Nephron (organoid): Measurements from ENCODE around the gene IDI1.

Experiments
- H3K27ac Mint-ChIP-seq, 3 experiments: 2 replicates each; pipeline ENCODE4 v1.8.0; 2020; ENCODE audit warnings: mixed read lengths in 3 of 3, mild to moderate bottlenecking in 2 of 3, moderate library complexity in 1 of 3
- H3K27me3 Mint-ChIP-seq: 2 replicates; pipeline ENCODE4 v1.8.0; 2021; ENCODE audit warnings: low read depth, mild to moderate bottlenecking, moderate library complexity, mixed read lengths
- H3K36me3 Mint-ChIP-seq: 2 replicates; pipeline ENCODE4 v1.8.0; 2020; ENCODE audit warnings: low read depth, mixed read lengths
- H3K4me1 Mint-ChIP-seq: 2 replicates; pipeline ENCODE4 v1.8.0; 2020; ENCODE audit warnings: mixed read lengths
- H3K4me3 Mint-ChIP-seq, 3 experiments: 2 replicates each; pipeline ENCODE4 v1.8.0; 2020; ENCODE audit warnings: mild to moderate bottlenecking in 3 of 3, mixed read lengths in 3 of 3, moderate library complexity in 2 of 3
- H3K9me3 Mint-ChIP-seq: 2 replicates; pipeline ENCODE4 v1.8.0; 2020; ENCODE audit warnings: mixed read lengths
- TF ChIP-seq, protein P1 (sequence below), 3 experiments: fragments of 200-600 bp; sonication (generic); IDR thresholded peaks; one replicate each; pipeline ENCODE4 v1.5.0; 2021; ENCODE audit warnings: antibody characterized with exemption in 3 of 3; ENCODE audit not compliant: unreplicated experiment in 3 of 3

The IDI1 gene

DNA sequence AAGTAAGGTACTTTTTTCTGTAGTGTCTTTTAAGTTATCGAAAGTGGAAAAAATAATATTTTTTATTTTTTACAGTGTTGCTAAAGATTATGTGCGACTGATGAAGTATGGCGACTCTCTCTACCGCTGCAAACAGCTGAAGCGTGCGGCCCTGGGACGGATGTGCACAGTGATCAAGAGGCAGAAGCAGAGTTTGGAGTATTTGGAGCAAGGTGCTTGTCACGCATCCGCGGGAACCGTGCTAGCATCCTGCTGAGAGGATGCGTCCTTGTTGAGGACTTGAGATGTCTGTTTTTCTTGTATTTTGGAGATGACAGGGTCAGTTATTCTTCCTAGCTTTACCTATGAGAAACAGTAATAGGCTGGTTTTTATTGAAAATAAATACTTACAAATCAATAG lies 52.9 kb downstream of the IDI1 start:
- Mint-ChIP-seq H3K9me3 (peaks cover 6% of the 10 kb centered on the region), H3K4me1 (peaks cover 4% of the 10 kb centered on the region), H3K36me3 (peaks cover 84% of the 10 kb centered on the region), H3K27me3 (no peaks in the 10 kb centered on the region), H3K4me3 (no peak overlapping the region), H3K27ac (no peak overlapping the region)
- TF ChIP-seq, protein P1, sequence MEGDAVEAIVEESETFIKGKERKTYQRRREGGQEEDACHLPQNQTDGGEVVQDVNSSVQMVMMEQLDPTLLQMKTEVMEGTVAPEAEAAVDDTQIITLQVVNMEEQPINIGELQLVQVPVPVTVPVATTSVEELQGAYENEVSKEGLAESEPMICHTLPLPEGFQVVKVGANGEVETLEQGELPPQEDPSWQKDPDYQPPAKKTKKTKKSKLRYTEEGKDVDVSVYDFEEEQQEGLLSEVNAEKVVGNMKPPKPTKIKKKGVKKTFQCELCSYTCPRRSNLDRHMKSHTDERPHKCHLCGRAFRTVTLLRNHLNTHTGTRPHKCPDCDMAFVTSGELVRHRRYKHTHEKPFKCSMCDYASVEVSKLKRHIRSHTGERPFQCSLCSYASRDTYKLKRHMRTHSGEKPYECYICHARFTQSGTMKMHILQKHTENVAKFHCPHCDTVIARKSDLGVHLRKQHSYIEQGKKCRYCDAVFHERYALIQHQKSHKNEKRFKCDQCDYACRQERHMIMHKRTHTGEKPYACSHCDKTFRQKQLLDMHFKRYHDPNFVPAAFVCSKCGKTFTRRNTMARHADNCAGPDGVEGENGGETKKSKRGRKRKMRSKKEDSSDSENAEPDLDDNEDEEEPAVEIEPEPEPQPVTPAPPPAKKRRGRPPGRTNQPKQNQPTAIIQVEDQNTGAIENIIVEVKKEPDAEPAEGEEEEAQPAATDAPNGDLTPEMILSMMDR (IDR thresholded peaks at IDR 0.05; ENCODE audit: unreplicated experiment in 3 of 3): no peak

DNA sequence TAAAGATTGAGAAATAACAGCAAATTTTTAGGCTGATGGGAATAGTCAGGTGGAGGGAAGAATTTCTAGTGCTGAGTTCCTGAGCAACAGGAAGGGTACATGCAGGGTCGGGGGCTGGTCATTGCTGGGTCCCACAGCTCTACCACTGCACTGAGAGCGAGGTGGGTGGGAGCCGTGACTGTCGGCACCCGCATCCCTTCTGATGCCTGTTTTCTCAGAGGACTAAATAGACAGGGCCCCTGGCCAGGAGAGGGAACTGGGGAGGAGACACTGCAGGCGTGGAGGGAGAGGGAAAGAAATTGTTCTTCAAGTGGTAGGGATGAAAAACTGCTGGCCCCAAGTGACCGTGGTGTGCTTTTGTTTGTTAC lies 53.4 kb downstream of the IDI1 start:
- no peak overlapping the region for H3K27ac Mint-ChIP-seq
- H3K4me1 Mint-ChIP-seq: peaks cover 9% of the 10 kb centered on the region
- no peaks in the 10 kb centered on the region for H3K27me3 Mint-ChIP-seq
- peaks cover 84% of the 10 kb centered on the region for H3K36me3 Mint-ChIP-seq
- peaks cover 1% of the 10 kb centered on the region for H3K9me3 Mint-ChIP-seq
- TF ChIP-seq, protein P1 (IDR thresholded peaks at IDR 0.05; ENCODE audit: unreplicated experiment in 3 of 3): no peak
- no peak overlapping the region for H3K4me3 Mint-ChIP-seq

DNA sequence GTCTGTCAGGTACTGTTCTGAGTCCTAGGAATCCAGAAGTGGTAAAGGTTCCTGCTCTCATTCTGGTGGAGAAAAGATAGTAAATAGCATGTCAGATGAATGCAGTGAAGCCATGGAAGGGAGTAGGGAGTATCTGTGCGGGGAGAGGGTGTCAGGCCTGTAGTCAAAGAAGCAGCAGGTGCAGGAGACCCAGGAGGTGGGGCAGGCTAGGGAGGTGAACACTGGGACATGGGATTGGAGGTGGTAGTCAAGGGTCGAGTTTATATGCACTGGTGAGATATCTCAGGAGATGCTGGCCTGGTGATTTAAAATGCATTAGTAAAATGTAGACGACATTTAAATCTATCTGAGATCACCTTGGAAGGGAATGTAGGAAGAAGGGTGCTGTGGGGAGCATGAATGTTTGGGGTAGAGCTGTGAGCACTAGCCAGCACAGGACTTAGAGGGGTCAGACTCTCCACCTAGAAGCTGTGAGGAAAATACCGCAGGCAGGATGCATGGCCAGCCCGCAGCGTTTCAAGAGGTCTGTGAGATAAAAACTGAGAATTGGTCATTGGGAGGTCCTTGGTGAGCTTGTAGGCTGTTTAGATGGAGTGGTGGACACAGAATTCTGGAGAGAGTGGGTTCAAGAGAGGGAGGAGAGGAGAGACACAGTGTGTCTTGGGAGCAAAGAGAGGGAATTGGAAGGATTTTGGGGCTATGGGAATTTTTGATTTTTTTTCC lies 53.9 kb downstream of the IDI1 start:
- H3K36me3 Mint-ChIP-seq: peaks cover 82% of the 10 kb centered on the region
- no peaks in the 10 kb centered on the region for H3K9me3 Mint-ChIP-seq
- no peak overlapping the region for H3K4me3 Mint-ChIP-seq
- H3K27me3 Mint-ChIP-seq: no peaks in the 10 kb centered on the region
- no peak overlapping the region for H3K27ac Mint-ChIP-seq
- TF ChIP-seq, protein P1 (IDR thresholded peaks at IDR 0.05; ENCODE audit: unreplicated experiment in 3 of 3): no peak
- H3K4me1 Mint-ChIP-seq: peaks cover 12% of the 10 kb centered on the region

DNA sequence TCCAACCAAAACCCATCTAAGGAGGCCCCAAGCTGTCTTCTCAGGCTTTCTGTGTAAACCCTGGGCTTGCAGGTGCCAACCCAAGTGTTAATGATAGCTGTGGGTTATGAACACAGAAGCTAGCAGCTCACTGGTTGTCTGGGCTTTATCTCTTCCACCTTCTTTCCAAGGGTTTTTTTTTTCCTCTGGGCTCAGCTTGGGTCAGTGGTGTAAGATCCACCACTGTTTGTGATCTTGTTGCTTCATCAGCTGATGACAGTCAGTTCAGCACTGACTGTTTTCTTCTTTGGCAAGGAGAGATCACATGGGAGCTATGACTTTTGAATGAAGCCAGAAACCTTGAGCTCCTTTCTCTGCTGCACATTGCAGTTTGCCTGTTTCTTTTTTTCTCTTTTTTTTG lies 56.0 kb downstream of the IDI1 start:
- TF ChIP-seq, protein P1 (IDR thresholded peaks at IDR 0.05; ENCODE audit: unreplicated experiment in 3 of 3): no peak
- H3K27ac Mint-ChIP-seq: no peak overlapping the region
- H3K36me3 Mint-ChIP-seq: peaks cover 64% of the 10 kb centered on the region
- no peaks in the 10 kb centered on the region for H3K9me3 Mint-ChIP-seq
- H3K4me3 Mint-ChIP-seq: no peak overlapping the region
- H3K27me3 Mint-ChIP-seq: no peaks in the 10 kb centered on the region
- peaks cover 21% of the 10 kb centered on the region for H3K4me1 Mint-ChIP-seq

DNA sequence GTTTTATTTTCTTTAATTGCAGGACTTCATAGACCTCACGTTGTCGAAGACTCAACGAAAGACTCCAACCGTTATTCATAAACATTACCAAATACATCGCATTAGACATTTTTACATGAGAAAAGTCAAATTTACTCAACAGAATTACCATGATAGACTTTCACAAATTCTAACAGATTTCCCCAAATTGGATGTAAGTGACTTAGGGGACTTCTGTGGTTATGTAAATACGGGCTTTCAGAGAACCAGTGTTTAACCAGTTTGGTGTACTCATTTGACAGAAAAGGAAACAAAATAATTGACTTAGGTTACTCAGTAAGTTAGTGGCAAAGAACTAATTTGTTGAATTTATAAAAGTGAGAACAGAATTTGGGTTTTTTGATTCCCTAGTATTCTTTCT lies 56.5 kb downstream of the IDI1 start:
- Mint-ChIP-seq H3K27ac (no peak overlapping the region), H3K4me3 (no peak overlapping the region), H3K36me3 (peaks cover 60% of the 10 kb centered on the region), H3K27me3 (no peaks in the 10 kb centered on the region), H3K4me1 (peaks cover 23% of the 10 kb centered on the region), H3K9me3 (no peaks in the 10 kb centered on the region)
- TF ChIP-seq, protein P1 (IDR thresholded peaks at IDR 0.05; ENCODE audit: unreplicated experiment in 3 of 3): no peak

DNA sequence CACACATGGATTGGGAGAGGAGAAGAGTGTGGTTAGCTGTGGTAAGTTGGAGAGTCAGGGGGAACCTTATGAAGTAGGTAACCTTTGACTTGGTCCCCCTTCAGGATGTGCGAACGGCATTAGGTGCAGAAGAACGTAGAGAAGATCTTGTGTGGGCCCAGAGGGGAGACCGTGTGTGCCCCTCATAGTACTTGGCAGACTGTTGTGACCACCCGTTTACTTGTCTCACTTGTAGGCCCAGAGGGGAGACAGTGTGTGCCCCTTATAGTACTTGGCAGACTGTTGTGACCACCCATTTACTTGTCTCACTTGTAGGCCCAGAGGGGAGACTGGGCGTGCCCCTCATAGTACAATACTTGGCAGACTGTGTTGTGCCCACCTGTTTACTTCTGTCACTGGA lies 58.1 kb downstream of the IDI1 start:
- H3K4me3 Mint-ChIP-seq: peak overlapping the region; percentile 54 to 75 (median 70)
- TF ChIP-seq, protein P1 (IDR thresholded peaks at IDR 0.05; ENCODE audit: unreplicated experiment in 3 of 3): no peak
- no peaks in the 10 kb centered on the region for H3K27me3 Mint-ChIP-seq
- peaks cover 46% of the 10 kb centered on the region for H3K36me3 Mint-ChIP-seq
- H3K4me1 Mint-ChIP-seq: peaks cover 31% of the 10 kb centered on the region
- no peak overlapping the region for H3K27ac Mint-ChIP-seq
- no peaks in the 10 kb centered on the region for H3K9me3 Mint-ChIP-seq
